ENCODE measurements around the gene PRSS8.
A peak's percentile ranks its signal among the peaks of the same experiment; 100 is the strongest.
"Not testable (repeated sequence)": the region's sequence is repeated elsewhere in the genome, so short reads cannot be mapped to it uniquely, and the experiment has no call there.

PRSS8 gene

DNA sequence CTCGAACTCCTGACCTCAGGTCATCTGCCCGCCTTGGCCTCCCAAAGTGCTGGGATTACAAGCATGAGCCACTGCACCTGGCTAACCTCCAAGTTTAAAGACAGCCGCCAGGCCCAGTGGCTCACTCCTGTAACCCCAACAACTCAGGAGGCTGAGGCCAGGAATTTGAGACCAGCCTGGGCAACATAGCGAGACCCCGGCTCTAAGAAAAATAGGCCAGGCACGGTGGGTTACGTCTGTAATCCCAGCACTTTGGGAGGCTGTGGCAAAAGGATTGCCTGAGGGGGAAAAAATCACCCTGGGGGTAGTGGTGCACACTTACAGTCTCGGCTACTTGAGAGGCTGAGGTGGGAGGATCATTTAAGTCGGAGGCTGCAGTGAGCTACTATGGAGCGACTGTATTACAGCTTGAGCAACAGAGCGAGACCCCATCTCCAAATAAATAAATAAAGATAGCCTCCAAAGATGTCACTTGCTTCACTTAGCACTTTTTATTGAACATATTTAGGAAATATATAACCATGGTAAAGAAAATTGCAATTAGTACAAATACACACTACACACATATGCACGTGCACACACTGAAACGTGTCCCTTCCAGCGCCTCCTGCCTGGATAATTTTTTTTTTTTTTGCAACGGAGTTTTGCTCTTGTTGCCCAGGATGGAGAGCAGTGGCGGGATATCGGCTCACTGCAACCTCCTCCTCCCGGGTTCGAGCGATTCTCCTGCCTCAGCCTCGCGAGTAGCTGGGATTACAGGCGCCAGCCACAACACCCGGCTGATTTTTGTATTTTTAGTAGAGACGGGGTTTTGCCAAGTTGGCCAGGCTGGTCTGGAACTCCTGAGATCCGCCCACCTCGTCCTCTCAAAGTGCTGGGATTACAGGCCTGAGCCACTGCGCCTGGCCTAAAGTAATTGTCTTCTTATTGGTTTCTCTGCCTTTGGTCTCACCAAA is 28.7 kb downstream of the PRSS8 start:
- DNase-seq (ENCODE audit: low read depth in 3 of 3, low spot score in 1 of 3): no peak

DNA sequence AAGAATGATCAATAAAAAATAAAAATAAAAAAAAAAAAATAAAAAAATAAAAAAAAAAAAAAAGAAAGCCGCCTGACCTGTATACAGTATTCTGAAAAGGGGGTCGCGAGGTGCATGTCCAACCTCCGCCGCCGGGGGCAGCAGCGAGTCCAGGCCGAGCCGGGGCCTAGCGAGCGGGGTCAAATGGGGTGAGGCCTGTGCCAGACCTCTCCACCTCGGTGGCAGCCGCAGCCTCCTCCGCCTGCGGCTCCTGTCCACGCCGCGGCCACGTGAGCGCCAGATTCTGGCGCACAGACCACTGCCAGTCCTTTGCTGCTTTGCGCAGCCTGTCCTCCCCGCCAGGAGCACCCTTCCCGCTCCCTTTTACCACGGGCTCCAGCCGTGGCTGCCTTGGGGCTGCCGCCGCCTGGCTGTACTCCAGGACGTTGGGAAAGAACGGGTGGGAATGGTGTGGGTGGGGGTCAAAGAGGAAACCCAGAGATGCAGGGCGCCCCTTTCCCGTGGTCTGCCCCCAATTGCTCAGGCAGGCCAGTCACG is 29.8 kb downstream of the PRSS8 start:
- DNase-seq (ENCODE audit: low read depth in 3 of 3, low spot score in 1 of 3): peak; percentile 19 to 82 (median 44)

DNA sequence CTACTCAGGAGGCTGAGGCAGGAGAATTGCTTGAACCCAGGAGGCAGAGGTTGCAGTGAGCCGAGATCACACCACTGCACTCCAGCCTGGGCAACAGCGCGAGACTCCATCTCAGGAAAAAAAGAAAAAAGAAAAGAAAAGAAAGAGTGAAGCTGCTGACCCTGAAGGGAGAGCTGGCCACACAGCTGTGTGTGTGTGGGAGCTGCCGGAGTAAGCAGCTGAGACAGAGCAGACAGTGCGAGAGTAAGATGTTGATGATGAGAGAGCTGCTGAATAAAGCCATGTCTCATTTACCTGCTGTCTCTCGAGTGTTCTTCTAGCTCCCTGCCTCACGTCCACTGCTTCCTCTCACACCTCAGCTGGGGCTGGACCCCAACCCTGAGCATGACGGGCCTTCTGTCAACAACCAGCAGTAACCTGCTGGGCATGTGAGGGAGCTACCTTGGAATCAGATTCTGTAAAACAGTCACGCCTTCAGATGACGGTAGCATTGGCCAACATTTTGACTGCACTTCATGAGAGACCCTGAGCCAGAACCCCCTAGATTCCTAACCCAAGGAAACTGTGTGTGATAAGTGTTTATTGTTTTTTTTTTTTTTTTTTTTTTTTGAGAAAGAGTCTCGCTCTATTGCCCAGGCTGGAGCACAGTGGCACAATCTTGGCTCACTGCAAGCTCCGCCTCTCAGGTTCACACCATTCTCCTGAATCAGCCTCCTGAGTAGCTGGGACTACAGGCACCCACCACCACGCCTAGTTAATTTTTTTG is 34.5 kb downstream of the PRSS8 start:
- not testable (repeated sequence) for DNase-seq (ENCODE audit: low read depth in 3 of 3, low spot score in 1 of 3)

DNA sequence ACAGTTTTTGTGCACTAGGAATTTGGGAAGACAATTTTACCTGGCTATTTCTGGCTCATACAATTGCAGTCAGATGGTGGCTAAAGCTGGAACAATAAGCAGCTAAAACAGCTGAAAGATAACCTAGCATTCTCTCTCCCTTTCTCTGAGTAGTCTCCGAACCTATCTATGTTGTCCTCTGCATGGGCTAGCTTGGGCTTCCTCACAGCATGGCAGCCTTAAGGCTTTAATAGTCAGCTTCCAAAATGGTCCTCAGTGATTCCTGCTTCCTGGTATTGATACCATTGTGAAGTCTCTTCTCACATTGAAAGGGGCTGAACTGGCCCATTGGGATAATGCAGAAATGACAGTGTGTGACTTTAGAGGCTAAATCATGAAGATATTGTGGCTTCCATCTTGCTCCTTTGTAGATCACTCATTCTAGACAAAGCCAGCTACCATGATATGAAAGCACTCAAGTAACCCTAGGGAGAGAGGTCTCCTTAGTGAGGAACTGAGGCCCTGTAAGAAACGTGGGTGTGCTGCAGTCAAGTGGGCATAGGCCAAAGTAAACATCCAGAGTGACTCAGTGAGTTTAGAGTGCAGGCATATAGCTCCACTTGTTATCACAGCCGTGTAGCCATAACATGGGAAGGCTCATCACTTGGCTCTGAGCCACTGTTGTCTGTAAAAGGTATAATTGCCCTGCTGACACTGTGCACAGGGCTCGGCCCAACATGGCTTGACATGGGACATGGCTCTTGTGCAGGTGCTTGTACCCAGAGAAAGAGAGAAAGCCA is 35.5 kb downstream of the PRSS8 start:
- DNase-seq (ENCODE audit: low read depth in 3 of 3, low spot score in 1 of 3): no peak

DNA sequence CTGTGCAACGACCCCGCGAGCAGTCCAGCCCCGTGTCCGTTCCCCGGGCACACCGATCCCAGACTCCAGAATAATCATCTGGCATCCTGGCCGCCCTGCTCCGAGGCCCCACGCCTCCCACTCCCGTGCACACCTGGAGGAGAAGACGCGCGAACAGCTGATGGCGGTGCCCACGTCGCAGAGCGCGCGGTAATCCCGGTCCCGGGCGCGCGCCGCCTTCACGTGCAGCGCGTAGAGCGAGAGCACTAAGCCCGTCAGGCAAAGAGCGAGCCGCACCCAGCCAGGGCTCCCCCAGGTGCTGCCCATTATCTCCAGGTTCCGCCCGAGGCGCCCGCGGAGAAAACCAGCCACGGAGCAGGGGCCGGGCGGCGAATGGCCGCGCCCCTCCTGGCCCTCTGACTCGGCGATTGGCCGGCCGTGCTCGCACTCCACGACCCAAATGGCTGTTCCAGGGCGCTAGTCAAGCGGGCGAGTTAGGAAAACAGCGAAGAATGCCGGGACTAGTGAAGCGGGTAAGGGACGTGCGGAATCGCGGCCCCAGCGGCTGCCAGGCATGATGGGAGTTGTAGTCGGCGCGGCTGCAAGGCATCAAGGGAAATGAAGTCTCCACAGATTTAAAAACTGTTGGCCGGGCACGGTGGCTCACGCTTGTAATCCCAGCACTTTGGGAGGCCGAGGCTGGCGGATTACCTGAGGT is 41.0 kb downstream of the PRSS8 start, which contains the start of gene VKORC1:
TSS of gene VKORC1 (minus strand) at position 374 of the 697 bp plus-strand sequence. CDS start at position 306, 68 bp downstream.
- peak; percentile 60 to 70 (median 65) for DNase-seq (ENCODE audit: low read depth in 3 of 3, low spot score in 1 of 3)

DNA sequence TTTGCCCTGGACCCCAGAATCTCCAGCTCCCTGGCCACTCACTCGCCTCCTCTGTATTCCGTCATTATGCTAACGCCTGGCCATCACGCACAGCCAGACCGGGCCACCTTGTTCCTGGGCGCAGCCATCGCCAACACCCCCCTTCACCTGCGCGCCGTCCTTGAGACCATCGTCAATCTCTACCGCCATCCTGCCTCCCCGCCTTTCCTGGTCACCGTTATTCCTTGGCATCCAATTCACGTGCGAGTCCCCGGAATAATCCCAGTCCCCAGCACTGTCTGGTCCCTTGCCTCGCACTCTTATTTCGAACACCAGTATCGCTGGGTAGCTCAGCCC is 41.5 kb downstream of the PRSS8 start:
- no peak for DNase-seq (ENCODE audit: low read depth in 3 of 3, low spot score in 1 of 3)

DNA sequence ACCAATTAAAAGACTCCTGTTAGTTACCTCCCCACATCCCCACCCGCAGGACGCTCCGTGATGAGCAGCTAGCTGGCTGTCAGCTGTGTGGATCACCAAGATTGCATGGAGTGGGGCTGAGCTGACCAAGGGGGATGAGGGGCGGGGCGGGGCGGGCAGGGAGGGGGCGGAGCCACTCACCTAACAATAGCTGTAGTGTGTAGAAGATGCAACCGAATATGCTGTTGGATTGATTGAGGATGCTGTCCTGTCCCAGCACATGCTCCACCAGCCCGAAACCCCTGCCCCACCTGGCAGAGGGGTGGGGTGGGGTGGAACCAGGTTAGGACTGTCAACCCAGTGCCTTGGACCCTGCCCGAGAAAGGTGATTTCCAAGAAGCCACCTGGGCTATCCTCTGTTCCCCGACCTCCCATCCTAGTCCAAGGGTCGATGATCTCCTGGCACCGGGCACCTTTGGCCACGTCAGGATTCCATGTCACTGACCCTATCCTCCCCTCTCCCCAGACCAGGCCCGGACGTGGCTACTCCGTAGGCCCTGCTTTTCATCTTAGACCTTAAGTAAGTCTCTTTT is 42.3 kb downstream of the PRSS8 start:
- no peak for DNase-seq (ENCODE audit: low read depth in 3 of 3, low spot score in 1 of 3)

DNA sequence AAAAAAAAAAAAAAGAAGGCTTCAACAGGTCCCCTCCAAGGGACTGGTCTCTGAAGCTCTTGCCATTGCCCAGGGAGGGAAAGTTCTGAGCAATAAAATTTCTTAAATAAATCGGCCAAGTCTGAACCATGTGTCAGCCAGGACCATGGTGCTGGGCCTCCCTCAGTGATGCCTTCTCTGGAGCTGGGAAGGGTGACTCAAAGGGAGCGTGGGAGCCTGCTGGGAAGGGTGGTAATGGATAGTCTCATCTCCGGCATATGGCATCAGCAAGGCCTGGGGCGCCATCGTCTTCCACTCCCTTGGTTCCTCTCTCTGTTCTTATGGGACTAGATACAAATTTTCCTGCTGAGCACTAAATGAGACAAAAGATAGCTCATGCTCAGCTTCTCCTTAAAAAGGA is 43.2 kb downstream of the PRSS8 start:
- DNase-seq (ENCODE audit: low read depth in 3 of 3, low spot score in 1 of 3): no peak

DNA sequence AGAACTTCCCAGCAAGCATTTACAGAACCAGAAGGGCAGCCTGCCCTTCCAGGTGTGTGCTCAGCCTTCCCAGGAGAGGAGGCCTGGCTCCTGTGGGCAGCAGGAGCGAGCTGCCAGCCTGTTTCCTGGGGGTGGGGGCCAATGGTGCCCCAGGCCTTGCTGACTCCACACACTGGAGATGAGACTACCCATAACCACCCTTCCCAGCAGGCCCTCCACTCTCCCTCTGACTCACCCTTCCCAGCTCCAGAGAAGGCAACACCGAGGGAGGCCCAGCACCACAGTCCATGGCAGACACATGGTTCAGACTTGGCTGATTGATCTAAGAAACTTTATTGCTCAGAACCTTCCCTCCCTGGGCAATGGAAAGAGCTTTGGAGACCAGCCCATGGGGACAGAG is 45.0 kb downstream of the PRSS8 start:
- DNase-seq (ENCODE audit: low read depth in 3 of 3, low spot score in 1 of 3): no peak

DNA sequence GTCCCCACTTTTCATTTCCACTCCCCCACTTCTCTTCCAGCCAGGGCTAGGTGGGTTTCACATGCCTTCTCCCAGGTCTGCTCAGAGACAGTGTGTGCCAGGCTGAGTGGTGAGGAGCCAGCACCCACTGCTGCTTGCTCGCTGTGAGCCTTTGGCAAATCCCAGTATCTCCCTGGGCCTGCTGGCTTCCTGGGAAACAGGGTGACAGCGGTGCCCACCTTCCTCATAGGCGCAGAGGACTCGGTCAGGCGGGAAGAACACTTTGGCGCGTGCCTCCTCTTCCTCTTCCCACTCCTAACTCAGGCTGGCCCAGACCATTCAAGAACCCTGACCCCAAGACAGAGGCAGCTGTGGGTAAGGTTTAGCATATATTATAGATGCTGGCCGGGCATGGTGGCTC is 46.3 kb downstream of the PRSS8 start:
- no peak for DNase-seq (ENCODE audit: low read depth in 3 of 3, low spot score in 1 of 3)

DNA sequence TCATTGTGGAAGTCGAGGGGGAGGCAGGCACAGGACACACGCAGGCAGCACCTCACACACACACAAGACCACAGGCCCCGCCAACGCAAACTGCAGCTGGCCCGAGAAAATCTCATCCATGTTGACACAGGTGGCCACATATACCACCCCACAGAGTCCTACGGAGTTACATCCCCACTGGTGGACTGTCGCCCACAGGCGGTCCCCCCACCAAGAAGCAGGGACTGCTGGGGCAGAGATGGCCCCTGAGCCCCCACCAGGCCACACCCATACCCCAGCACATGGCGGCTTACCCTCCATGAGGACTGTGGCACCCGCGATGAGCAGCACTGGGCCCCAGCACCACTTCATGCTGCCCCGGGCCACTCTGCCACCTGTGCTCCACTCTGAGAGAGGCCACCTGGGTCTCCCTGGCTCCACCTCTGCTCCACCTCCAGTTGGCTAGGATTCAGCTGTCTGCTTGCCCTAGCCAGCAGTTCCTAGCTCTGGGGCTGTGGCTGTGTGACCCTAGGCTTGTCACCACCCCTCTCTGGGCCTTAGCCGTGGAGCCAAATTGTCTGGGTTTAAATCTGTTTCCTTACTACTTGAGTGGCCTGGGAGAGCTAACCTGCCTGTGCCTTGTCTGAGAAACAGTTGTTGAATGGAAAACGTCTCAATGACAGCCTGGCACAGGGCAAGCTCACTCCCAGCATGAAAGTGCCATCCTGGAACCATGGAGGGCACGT is 46.9 kb downstream of the PRSS8 start, which contains the start of gene PRSS53:
TSS of gene PRSS53 (minus strand) at position 485 of the 725 bp plus-strand sequence. CDS start at position 351, 134 bp downstream.
- no peak for DNase-seq (ENCODE audit: low read depth in 3 of 3, low spot score in 1 of 3)

DNA sequence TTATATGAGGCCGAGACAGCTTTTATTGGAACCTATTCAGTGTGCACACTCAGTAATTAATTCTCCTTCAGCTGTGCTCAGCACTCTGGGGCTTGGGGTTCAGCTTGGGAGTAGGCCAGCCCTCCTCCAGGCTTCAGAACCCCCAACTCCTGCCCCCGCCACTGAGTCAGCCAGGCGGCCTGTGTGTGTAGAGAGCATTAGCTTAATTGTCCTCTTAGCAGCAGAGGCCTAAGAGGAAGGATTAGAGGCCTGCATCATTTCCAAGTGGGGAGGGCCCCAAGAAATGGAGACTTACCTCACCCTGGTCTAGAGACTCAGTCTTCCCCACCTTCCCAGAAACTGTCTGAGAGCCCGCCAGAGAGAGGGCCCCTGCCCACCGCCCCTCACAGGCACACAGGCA is 47.6 kb downstream of the PRSS8 start:
- DNase-seq (ENCODE audit: low read depth in 3 of 3, low spot score in 1 of 3): no peak

DNA sequence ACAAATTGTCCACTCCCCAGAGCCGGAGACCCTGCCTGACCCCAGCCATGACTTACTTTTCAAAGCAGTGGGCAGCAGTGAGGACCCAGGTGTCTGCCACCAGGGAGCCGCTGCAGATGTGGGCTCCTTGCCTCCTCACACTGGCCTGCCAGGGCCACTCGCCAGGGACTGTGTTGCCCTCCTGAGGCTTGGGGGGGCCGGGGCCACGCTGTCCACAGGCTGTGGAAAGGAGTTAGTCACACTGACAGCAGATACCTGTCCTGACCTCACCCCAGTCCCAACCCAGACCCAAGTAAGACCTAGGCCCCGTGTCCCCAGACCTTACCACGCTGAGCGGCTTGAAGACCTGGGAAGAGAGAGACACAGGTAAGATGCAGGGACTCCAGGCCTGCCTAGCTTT is 48.0 kb downstream of the PRSS8 start:
- no peak for DNase-seq (ENCODE audit: low read depth in 3 of 3, low spot score in 1 of 3)

DNA sequence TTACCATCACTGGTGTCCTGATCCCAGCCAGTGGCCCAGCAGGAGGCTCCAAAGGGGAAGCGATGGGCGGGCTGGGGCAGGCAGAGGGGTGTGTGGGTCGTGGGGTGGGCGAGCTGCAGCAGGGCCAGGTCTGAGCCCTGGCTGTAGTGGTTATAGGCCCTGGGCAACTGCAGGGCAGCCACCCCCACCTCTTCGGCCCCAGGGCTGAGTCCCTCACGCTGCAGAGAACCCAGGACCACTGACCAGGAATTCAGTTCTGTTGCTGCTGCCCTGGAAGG is 49.0 kb downstream of the PRSS8 start:
- no peak for DNase-seq (ENCODE audit: low read depth in 3 of 3, low spot score in 1 of 3)

DNA sequence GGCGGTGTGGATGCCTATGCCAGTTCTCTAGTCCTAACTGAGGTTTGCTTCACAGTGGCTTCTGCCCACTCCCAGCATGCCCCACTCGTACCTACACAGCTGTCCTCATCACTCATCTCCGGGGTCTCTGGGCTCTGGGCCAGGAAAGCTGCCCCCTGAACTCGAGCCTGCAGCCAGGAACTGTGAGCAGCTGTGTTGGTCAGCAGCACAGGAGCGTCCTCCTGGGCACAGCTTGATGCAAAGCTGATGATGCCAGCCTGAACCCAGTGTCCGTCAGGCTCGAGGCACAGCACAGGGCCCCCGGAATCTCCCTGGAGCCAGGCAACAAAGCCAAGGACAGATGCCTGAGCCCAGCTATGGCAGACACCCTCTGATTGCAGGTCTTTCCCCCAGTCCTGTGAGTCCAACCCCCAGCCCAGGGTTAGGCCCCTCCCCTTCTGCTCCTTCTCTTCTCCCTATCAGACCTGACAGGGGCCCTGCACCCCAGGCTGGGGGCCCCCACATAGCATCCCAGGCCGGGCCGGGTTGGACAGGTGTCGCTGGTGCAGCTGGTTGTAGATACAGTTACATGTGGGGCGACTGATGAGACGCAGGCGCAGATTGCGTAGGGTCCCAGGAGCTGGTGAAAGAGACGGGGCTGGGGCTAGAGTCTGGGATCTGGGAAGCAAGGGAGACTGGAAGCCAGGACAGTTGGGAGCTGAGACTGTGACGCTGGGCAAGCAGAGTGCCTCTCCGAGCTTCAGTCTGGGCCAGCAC is 49.5 kb downstream of the PRSS8 start:
- DNase-seq (ENCODE audit: low read depth in 3 of 3, low spot score in 1 of 3): no peak

DNA sequence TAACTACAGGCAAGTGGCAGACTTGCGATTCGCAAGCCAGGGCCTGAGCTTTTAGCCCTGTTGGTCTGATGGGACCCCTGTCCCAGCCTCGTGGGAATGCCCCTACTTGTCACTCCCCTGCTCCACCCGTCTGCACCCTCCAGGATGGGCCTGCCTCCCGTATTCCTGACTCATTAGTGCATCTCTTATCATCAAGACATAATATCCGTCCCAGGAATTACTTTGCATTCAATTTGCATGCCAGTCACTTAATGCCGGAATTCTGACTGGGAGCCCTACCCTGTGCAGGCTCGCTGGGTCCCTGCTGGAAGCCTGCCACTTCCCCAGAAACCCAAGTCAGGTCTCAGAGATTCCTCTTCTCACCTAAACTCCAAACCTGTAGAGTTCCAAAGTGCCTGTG is 50.1 kb downstream of the PRSS8 start:
- no peak for DNase-seq (ENCODE audit: low read depth in 3 of 3, low spot score in 1 of 3)

DNA sequence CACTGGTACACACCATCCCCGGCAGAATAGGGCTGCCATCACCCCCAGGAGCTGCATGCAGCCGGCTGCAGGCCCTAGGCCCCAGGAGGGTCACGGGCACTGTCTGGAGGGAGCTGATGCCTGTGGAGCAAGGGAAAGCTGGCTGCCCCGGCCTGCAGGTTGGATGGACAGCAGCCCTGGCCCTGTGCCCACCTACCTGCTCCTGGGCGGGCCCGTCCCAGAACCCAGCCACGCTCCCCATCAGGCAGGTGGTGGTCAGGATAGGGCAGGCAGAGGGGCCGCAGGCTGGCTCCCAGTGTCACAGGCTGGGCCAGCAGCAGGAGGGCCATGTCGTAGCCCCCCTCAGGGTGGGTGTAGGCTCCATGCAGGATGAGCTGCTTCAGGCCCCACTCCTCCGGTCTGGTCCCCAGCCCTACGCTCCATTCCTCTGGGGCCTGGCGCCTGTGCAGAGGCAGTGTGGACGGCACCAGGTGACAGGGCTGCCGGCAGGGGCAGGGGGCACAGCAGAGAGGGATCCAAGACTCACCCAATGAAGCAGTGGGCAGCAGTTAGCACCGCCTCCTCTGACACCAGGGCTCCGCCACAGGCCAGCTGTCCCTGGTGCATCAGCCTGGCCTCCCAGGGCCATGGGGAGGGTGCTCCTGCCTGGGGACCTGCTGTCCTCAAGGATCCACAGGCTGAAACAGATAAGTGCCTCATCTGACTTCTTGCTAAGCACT is 50.8 kb downstream of the PRSS8 start:
- DNase-seq (ENCODE audit: low read depth in 3 of 3, low spot score in 1 of 3): no peak

DNA sequence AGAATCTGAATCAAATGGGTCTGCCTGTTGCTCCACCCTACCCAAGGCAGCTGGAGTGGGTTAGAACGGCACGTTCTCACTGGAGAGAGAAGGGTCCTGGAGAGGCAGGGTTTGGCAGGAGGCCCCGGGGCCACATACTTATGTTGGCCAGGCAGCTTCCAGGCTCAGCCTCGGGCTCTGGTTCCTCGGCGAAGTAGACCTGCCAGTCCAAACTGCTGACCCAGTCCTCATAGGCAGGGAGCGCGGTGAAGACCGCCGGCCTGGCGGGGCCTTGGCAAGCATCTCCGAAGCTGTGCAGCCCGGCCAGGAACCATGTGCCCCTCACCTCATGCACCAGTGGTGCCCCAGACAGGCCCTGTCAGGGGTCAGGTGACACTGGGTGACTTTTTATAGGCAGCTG is 51.5 kb downstream of the PRSS8 start:
- no peak for DNase-seq (ENCODE audit: low read depth in 3 of 3, low spot score in 1 of 3)
